Neural progenitor cell (in vitro differentiated cells): ENCODE measurements around the gene TBC1D1. TPM values are rescaled to one million over a fixed set of nuclear protein-coding genes. Genes with fewer than 3 reads are reported as not detected.

Source experiments
- DNase-seq: peaks from one replicate; pipeline ENCODE4 v3.0.0-alpha.2; 2016; ENCODE audit warnings: low spot score
- H2AFZ ChIP-seq: fragments of 200-600 bp; sonication (generic); replicated peaks from 2 replicates; pipeline ENCODE4 v1.6.1; 2016; ENCODE audit warnings: antibody characterized with exemption
- H3F3A ChIP-seq: fragments of 200-600 bp; sonication (generic); 2 replicates; pipeline ENCODE4 v1.6.1; 2016; ENCODE audit warnings: antibody characterized with exemption, low read depth
- H3K27ac ChIP-seq: fragments of 200-600 bp; sonication (generic); 2 replicates; pipeline ENCODE4 v1.5.1; 2016; ENCODE audit warnings: mild to moderate bottlenecking
- H3K27me3 ChIP-seq: fragments of 200-600 bp; sonication (generic); 2 replicates; pipeline ENCODE4 v1.6.1; 2016; ENCODE audit warnings: mild to moderate bottlenecking, moderate library complexity
- H3K36me3 ChIP-seq: fragments of 200-600 bp; sonication (generic); 2 replicates; pipeline ENCODE4 v1.5.1; 2016
- H3K4me1 ChIP-seq: fragments of 200-600 bp; sonication (generic); 2 replicates; pipeline ENCODE4 v1.6.1; 2016; ENCODE audit warnings: mixed run types
- H3K4me2 ChIP-seq: fragments of 200-600 bp; sonication (generic); 2 replicates; pipeline ENCODE4 v1.6.1; 2016
- H3K4me3 ChIP-seq: fragments of 200-600 bp; sonication (generic); 2 replicates; pipeline ENCODE4 v1.5.1; 2016
- H3K79me2 ChIP-seq: fragments of 200-600 bp; sonication (generic); 2 replicates; pipeline ENCODE4 v1.6.1; 2016; ENCODE audit warnings: low read depth
- H3K9ac ChIP-seq: fragments of 200-600 bp; sonication (generic); 2 replicates; pipeline ENCODE4 v1.6.1; 2016
- H3K9me3 ChIP-seq: fragments of 200-600 bp; sonication (generic); 2 replicates; pipeline ENCODE4 v1.5.1; 2016; ENCODE audit warnings: low read depth
- H4K20me1 ChIP-seq: fragments of 200-600 bp; sonication (generic); 2 replicates; pipeline ENCODE4 v1.6.1; 2016; ENCODE audit warnings: low read depth
- H3K27ac Mint-ChIP-seq: 3 replicates; pipeline ENCODE4 v1.8.0; 2021; ENCODE audit warnings: mixed read lengths
- H3K27me3 Mint-ChIP-seq: 2 replicates; pipeline ENCODE4 v1.8.0; 2022; ENCODE audit warnings: low read depth, mild to moderate bottlenecking, inconsistent platforms, moderate library complexity, mixed read lengths; ENCODE audit not compliant: insufficient read depth
- H3K36me3 Mint-ChIP-seq: 3 replicates; pipeline ENCODE4 v1.8.0; 2021; ENCODE audit warnings: mixed read lengths
- H3K4me1 Mint-ChIP-seq: 3 replicates; pipeline ENCODE4 v1.8.0; 2021; ENCODE audit warnings: mixed read lengths
- H3K4me3 Mint-ChIP-seq: 3 replicates; pipeline ENCODE4 v1.8.0; 2021; ENCODE audit warnings: mild to moderate bottlenecking, moderate library complexity, mixed read lengths
- H3K9me3 Mint-ChIP-seq: 3 replicates; pipeline ENCODE4 v1.8.0; 2020; ENCODE audit warnings: mixed read lengths
- EZH2 ChIP-seq: fragments of 200-600 bp; sonication (generic); IDR thresholded peaks from 2 replicates; pipeline ENCODE4 v1.6.1; 2017; ENCODE audit warnings: antibody characterized with exemption, mild to moderate bottlenecking, moderate library complexity
- EZH2phosphoT487 ChIP-seq: fragments of 200-600 bp; sonication (generic); IDR thresholded peaks from 2 replicates; pipeline ENCODE4 v1.6.1; 2017; ENCODE audit warnings: antibody characterized with exemption
- total RNA-seq: library from RNA; depleted of rRNA; stranded (reverse); fragments of >200 nt; gene quantifications from 2 replicates; pipeline ENCODE4 v1.2.3, GENCODE V29; 2015; ENCODE audit warnings: low replicate concordance
- TF ChIP-seq, protein P1 (sequence below): fragments of 200-600 bp; sonication (generic); IDR thresholded peaks from 2 replicates; pipeline ENCODE4 v1.5.1; 2017; ENCODE audit warnings: antibody characterized with exemption, mild to moderate bottlenecking

Gene TBC1D1
- total RNA-seq, 1 donor from 2014 or later = 208 TPM

DNA sequence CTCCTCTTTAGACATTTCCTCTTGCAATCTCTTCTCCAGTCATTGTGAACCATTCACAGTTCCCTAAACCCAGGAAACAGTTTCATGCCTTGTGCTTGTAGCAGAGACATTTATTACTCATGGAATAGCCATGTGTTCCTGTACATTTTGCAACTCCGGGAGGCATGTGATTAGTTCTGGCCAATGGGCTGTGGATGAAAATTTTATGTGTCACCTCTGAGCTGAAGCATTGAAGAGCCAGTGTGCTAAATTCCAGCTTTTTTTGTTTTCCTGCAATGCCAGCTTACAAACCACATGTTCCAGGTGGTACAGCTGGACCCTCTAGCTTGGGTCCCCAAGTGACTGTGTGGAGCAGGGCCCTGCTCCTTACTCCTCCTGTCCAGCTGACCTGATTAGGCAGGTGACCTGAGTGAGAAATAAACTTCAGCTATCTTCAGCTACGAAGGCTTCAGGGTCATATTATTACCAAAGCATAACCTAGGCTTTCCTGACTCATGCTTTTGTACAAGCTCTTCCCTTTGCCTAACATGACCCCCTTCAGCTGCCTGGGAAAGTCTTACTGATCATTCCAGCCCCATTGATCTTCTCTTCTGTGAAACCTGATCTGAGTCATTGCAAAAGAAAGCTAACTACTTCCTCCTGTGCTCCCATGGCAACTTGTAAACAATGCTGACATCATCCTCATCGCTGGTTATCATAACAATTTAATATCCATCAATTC lies 269.8 kb downstream of the TBC1D1 start:
- Histone ChIP-seq H3K4me1 (peaks cover 14% of the 10 kb centered on the region), H3K9ac (no peak overlapping the region), H3K27ac (no peak overlapping the region), H3K9me3 (no peaks in the 10 kb centered on the region), H3K4me3 (no peak overlapping the region), H3K27me3 (no peaks in the 10 kb centered on the region), H3K36me3 (no peaks in the 10 kb centered on the region), H3K4me2 (no peak overlapping the region), H3K79me2 (no peaks in the 10 kb centered on the region), H3F3A (peaks cover 7% of the 10 kb centered on the region), H2AFZ (no peak overlapping the region), H4K20me1 (no peaks in the 10 kb centered on the region)
- Mint-ChIP-seq H3K27ac (peak overlapping the region; percentile 87), H3K9me3 (peaks cover 12% of the 10 kb centered on the region), H3K27me3 (peaks cover 3% of the 10 kb centered on the region), H3K36me3 (no peaks in the 10 kb centered on the region), H3K4me3 (no peak overlapping the region), H3K4me1 (peaks cover 41% of the 10 kb centered on the region)
- peak; percentile 38 for DNase-seq
- TF ChIP-seq EZH2 (no peak), EZH2phosphoT487 (no peak)
- TF ChIP-seq, protein P1, sequence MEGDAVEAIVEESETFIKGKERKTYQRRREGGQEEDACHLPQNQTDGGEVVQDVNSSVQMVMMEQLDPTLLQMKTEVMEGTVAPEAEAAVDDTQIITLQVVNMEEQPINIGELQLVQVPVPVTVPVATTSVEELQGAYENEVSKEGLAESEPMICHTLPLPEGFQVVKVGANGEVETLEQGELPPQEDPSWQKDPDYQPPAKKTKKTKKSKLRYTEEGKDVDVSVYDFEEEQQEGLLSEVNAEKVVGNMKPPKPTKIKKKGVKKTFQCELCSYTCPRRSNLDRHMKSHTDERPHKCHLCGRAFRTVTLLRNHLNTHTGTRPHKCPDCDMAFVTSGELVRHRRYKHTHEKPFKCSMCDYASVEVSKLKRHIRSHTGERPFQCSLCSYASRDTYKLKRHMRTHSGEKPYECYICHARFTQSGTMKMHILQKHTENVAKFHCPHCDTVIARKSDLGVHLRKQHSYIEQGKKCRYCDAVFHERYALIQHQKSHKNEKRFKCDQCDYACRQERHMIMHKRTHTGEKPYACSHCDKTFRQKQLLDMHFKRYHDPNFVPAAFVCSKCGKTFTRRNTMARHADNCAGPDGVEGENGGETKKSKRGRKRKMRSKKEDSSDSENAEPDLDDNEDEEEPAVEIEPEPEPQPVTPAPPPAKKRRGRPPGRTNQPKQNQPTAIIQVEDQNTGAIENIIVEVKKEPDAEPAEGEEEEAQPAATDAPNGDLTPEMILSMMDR = no peak

DNA sequence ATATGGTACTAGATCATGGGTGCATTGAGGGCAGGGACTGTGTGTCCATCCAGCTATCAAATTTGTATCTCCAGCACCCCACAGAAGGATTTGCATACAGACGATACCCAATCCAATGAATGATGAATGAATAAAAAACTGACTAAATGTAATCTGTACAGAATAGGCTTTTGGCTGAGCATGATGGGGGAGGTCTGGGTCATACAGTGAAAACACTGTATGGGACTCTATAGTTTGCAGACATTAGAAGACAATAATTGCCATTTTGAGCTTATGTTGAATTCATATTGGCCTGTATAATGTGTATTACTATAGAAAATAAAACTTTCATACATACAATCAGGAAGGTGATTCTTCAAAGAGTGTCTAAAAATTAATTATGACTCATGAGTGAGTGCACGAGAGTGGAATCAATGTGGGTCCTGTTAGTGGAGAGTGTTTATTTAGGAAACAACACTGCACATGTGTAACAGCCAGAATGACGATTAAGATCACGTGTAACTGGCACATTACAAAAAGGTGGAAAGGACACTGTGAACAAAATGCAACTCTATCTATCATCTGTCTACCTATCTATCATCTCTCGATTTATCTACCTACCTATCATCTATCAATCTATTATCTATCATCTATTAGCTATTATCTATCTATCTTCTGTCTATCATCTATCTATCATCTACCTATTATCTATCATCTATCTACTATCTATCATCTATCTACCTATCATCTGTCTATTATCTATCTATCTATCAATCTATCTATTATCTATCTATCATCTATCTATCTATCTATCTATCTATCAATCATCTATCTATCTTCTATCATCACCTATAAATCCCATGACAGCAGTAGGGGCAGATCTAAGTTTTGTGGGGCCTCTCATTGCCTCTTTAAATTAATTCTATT lies 270.6 kb downstream of the TBC1D1 start:
- H3K79me2 ChIP-seq = no peaks in the 10 kb centered on the region
- H3K9me3 ChIP-seq = no peaks in the 10 kb centered on the region
- TF ChIP-seq EZH2phosphoT487 = no peak
- TF ChIP-seq EZH2 = no peak
- TF ChIP-seq, protein P1 = no peak
- peak overlapping the region; percentile 21 for H3K4me2 ChIP-seq
- no peak for DNase-seq
- H2AFZ ChIP-seq = no peak overlapping the region
- H3K4me3 Mint-ChIP-seq = no peak overlapping the region
- H3F3A ChIP-seq = peaks cover 7% of the 10 kb centered on the region
- no peaks in the 10 kb centered on the region for H4K20me1 ChIP-seq
- no peak overlapping the region for H3K27ac ChIP-seq
- H3K27ac Mint-ChIP-seq = peak overlapping the region; percentile 87
- H3K4me3 ChIP-seq = no peak overlapping the region
- H3K27me3 ChIP-seq = no peaks in the 10 kb centered on the region
- no peaks in the 10 kb centered on the region for H3K36me3 Mint-ChIP-seq
- peaks cover 5% of the 10 kb centered on the region for H3K27me3 Mint-ChIP-seq
- H3K9me3 Mint-ChIP-seq = peaks cover 13% of the 10 kb centered on the region
- H3K9ac ChIP-seq = no peak overlapping the region
- no peaks in the 10 kb centered on the region for H3K36me3 ChIP-seq
- peaks cover 14% of the 10 kb centered on the region for H3K4me1 ChIP-seq
- peaks cover 36% of the 10 kb centered on the region for H3K4me1 Mint-ChIP-seq

DNA sequence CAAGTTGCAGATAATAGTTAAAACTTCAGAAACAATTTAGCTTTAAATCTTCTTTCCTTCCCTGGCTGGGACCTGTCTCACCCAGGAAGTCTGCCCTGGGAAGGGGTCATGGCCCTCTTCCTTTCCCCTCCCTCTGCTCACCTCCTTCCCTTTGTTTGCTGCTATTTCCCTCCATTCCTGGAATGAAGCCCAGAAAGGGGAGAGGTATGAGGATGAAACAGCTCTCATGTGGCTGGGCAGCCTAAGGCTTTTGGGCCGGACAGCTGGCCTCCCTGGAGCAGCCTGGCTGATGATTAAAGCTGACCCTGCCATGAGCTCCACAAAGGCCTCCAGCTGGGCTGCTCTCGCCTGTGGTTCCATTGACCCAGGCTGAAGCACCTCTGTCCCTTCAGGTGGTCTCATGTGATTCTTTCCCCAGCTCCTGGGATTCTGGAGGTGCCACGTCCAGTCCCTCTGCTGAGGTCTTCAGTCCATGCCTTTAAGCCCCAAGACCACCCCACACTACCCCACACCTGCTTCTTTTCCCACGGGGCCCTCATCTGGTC lies 271.4 kb downstream of the TBC1D1 start:
- H3K9me3 ChIP-seq = no peaks in the 10 kb centered on the region
- no peak overlapping the region for H3K27ac ChIP-seq
- no peaks in the 10 kb centered on the region for H3K36me3 ChIP-seq
- H3F3A ChIP-seq = peaks cover 7% of the 10 kb centered on the region
- no peak overlapping the region for H3K9ac ChIP-seq
- peaks cover 36% of the 10 kb centered on the region for H3K4me1 Mint-ChIP-seq
- H3K27me3 Mint-ChIP-seq = peaks cover 5% of the 10 kb centered on the region
- H3K79me2 ChIP-seq = no peaks in the 10 kb centered on the region
- no peaks in the 10 kb centered on the region for H3K36me3 Mint-ChIP-seq
- H3K4me3 Mint-ChIP-seq = no peak overlapping the region
- peaks cover 14% of the 10 kb centered on the region for H3K4me1 ChIP-seq
- no peak overlapping the region for H3K4me3 ChIP-seq
- H3K27me3 ChIP-seq = no peaks in the 10 kb centered on the region
- H4K20me1 ChIP-seq = no peaks in the 10 kb centered on the region
- H3K4me2 ChIP-seq = peak overlapping the region; percentile 21
- peak; percentile 60 for DNase-seq
- H2AFZ ChIP-seq = no peak overlapping the region
- H3K9me3 Mint-ChIP-seq = peaks cover 13% of the 10 kb centered on the region
- H3K27ac Mint-ChIP-seq = peak overlapping the region; percentile 92
- TF ChIP-seq EZH2 = no peak
- TF ChIP-seq EZH2phosphoT487 = no peak
- TF ChIP-seq, protein P1 = no peak
